Stomach (tissue), 19 donors: ENCODE data around the gene OLR1. TPM values are rescaled to one million over a fixed set of nuclear protein-coding genes. Genes with fewer than 3 reads are reported as not detected.
A peak's percentile ranks its signal among the peaks of the same experiment; 100 is the strongest.
"Not testable (repeated sequence)": the region's sequence is repeated elsewhere in the genome, so short reads cannot be mapped to it uniquely, and the experiment has no call there.

Experiments
- DNase-seq, 2 donors: peaks; one replicate each; pipeline versions ENCODE4 v3.0.0 to v3.0.0-alpha.2; 2013 to 2019
- H3K27ac ChIP-seq, 5 donors: fragments of 200-600 bp in 4 of 5; sonication (generic) in 4 of 5; one replicate each; pipeline ENCODE4 v1.5.1; 2013 to 2019; ENCODE audit warnings: mild to moderate bottlenecking in 1 of 5, moderate library complexity in 1 of 5
- H3K27me3 ChIP-seq, 3 donors: fragments of 200-600 bp; sonication (generic); one replicate each; pipeline ENCODE4 v1.5.1; 2017 to 2019; ENCODE audit warnings: mixed run types in 1 of 3
- H3K36me3 ChIP-seq, 4 donors: fragments of 200-600 bp; sonication (generic); 1 replicate in 3 of 4; 2 replicates in 1 of 4; pipeline ENCODE4 v1.5.1; 2016 to 2019
- H3K4me1 ChIP-seq, 4 donors: fragments of 200-600 bp; sonication (generic); one replicate each; pipeline ENCODE4 v1.5.1; 2016 to 2019
- H3K4me3 ChIP-seq, 4 donors: fragments of 200-600 bp; sonication (generic) in 3 of 4; one replicate each; pipeline ENCODE4 v1.5.1; 2016 to 2019; ENCODE audit warnings: mild to moderate bottlenecking in 1 of 4
- H3K9me3 ChIP-seq, 4 donors: fragments of 200-600 bp; sonication (generic); one replicate each; pipeline ENCODE4 v1.5.1; 2016 to 2019
- EP300 ChIP-seq: sonication (generic); formaldehyde crosslinking; IDR thresholded peaks from one replicate; pipeline ENCODE4 v1.6.1; 2017; ENCODE audit warnings: antibody characterized with exemption
- POLR2A ChIP-seq, 4 donors: fragments of 450-650 bp; IDR thresholded peaks; one replicate each; pipeline ENCODE4 v1.6.1; 2016; ENCODE audit warnings: antibody characterized with exemption in 4 of 4, control low read depth in 2 of 4, mild to moderate bottlenecking in 1 of 4, moderate library complexity in 1 of 4
- POLR2AphosphoS5 ChIP-seq, 3 donors: sonication (generic); formaldehyde crosslinking; IDR thresholded peaks; one replicate each; pipeline ENCODE4 v1.6.1; 2016; ENCODE audit warnings: antibody characterized with exemption in 3 of 3
- WGBS, 5 donors: extraction: QIAGEN DNeasy Blood & Tissue Kit in 3 of 5; methylation state at CpG; one replicate each; pipeline versions ENCODE4 v1.1.5 to v1.1.7; 2013 to 2018; 5-methylcytosine and 5-hydroxymethylcytosine counted together
- intact Hi-C: fragments of 100-400 bp; cut with DNase I; formaldehyde crosslinking; loops from one replicate; pipeline ENCODE4 v1.15.1; 2023; ENCODE audit warnings: low total_unique reads
- long read RNA-seq, 10 donors: transcript quantifications; one replicate each; lab custom pipeline, GENCODE V29; 2026
- polyA plus RNA-seq, 3 donors: library from polyadenylated mRNA; stranded (reverse); fragments of 200-250 nt; gene quantifications; one replicate each; pipeline ENCODE4 v1.2.3, GENCODE V29; 2013
- total RNA-seq, 5 donors: library from RNA; depleted of rRNA; stranded (reverse); fragments of >200 nt; gene quantifications; one replicate each; pipeline versions ENCODE4 v1.1.0 to v1.2.3, GENCODE V29; 2014 to 2016
- TF ChIP-seq, protein P1 (sequence below), 7 experiments: fragments of 450-650 bp in 4 of 7; fragments of 200-600 bp in 3 of 7; sonication (generic) in 3 of 7; IDR thresholded peaks; one replicate each; pipeline ENCODE4 v1.5.1; 2016 to 2019; ENCODE audit warnings: antibody characterized with exemption in 7 of 7, control low read depth in 2 of 7, mild to moderate bottlenecking in 1 of 7
- donor health status: healthy with polysubstance abuse.
- donor health status: Bipolar disorder and iron deficiency.
- donor health status: healthy.

Gene OLR1
- total RNA-seq, result 1 to 10 TPM in 2 of 5 donors, under 1 TPM in 1, not detected in 2; 0.55 to 4.5 (median 3.8) TPM
- polyA plus RNA-seq, result 1 to 10 TPM in 2 of 3 donors, under 1 TPM in 1; 0.48 to 7.4 (median 5.7) TPM
- long read RNA-seq, donor 1, result 0 reads
- long read RNA-seq, donor 2, result 0 reads
- long read RNA-seq, donor 3, result 0 reads
- long read RNA-seq, donor 4, result 0 reads
- long read RNA-seq, donor 5, result 0 reads
- long read RNA-seq, donor 6, result 0 reads
- long read RNA-seq, donor 7, result 0 reads
- long read RNA-seq, donor 8, result 0 reads
- long read RNA-seq, donor 9, result 0 reads
- long read RNA-seq, donor 10, result 0 reads

- Histone ChIP-seq H3K27me3 (no peaks in the 10 kb centered on the region), H3K4me1 (no peaks in the 10 kb centered on the region), H3K27ac (no peak within 1 kb of the TSS), H3K9me3 (no peaks in the 10 kb centered on the region), H3K4me3 (no peak within 1 kb of the TSS), H3K36me3 (no peaks in the 10 kb centered on the region)
- no peak for TF ChIP-seq POLR2A (IDR thresholded peaks at IDR 0.05)
- TF ChIP-seq EP300, result no peak
- no peak for TF ChIP-seq POLR2AphosphoS5 (IDR thresholded peaks at IDR 0.05)
- TF ChIP-seq, protein P1, sequence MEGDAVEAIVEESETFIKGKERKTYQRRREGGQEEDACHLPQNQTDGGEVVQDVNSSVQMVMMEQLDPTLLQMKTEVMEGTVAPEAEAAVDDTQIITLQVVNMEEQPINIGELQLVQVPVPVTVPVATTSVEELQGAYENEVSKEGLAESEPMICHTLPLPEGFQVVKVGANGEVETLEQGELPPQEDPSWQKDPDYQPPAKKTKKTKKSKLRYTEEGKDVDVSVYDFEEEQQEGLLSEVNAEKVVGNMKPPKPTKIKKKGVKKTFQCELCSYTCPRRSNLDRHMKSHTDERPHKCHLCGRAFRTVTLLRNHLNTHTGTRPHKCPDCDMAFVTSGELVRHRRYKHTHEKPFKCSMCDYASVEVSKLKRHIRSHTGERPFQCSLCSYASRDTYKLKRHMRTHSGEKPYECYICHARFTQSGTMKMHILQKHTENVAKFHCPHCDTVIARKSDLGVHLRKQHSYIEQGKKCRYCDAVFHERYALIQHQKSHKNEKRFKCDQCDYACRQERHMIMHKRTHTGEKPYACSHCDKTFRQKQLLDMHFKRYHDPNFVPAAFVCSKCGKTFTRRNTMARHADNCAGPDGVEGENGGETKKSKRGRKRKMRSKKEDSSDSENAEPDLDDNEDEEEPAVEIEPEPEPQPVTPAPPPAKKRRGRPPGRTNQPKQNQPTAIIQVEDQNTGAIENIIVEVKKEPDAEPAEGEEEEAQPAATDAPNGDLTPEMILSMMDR (IDR thresholded peaks at IDR 0.05), result no peak
- WGBS, 5 donors, result 67 to 71% (median 68%) methylated on average over 7 of the region's 7 CpGs
- DNase-seq, result no peak
- intact Hi-C loops, result no loop called here
These were observed at the start of gene OLR1 for GRCh38 chr12:10171973-10172728. OLR1 (minus strand) TSS chr12:10172132; CDS start chr12:10172077, 55 bp downstream.

- WGBS, 5 donors, result 49 to 57% (median 51%) methylated on average over 8 of the region's 8 CpGs
- Histone ChIP-seq H3K4me3 (no peak overlapping the region), H3K36me3 (peaks cover 51 to 72% (median 69%) of the 10 kb centered on the region in 4 donors), H3K4me1 (peaks cover 1 to 41% (median 22%) of the 10 kb centered on the region in 4 donors), H3K27me3 (no peaks in the 10 kb centered on the region), H3K9me3 (no peaks in the 10 kb centered on the region), H3K27ac (peak overlapping the region in 3 of 5 donors; percentile 41 to 80 (median 56))
- TF ChIP-seq, protein P1 (IDR thresholded peaks at IDR 0.05), result no peak
- peak; percentile 57 to 66 (median 59) for TF ChIP-seq POLR2AphosphoS5 (IDR thresholded peaks at IDR 0.05)
- TF ChIP-seq POLR2A (IDR thresholded peaks at IDR 0.05), result no peak
- no peak for TF ChIP-seq EP300
- DNase-seq, result peak in 1 of 2 donors; percentile 79
- intact Hi-C loops, result no loop called here
These were observed 48.6 kb upstream of the OLR1 start for GRCh38 chr12:10220398-10221077.

DNA sequence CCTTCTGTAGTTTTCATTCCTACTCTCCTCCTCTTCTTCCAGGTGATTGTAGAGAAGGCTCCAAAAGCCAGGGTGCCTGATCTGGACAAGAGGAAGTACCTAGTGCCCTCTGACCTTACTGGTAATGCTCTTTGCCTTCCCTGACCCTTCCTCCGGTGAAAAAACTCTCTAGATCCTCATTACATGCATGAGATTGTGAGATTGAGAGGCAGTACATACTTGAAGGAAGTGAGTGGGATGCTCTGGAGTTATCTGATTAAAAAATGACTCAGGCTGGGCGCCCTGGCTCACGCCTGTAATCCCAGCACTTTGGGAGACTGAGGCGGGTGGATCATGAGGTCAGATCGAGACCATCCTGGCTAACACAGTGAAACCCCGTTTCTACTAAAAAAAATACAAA, 46.1 kb upstream of the OLR1 start:
- Histone ChIP-seq H3K27me3 (no peaks in the 10 kb centered on the region), H3K27ac (peak overlapping the region in 1 of 5 donors; percentile 80), H3K9me3 (no peaks in the 10 kb centered on the region), H3K36me3 (peaks cover 40 to 54% (median 52%) of the 10 kb centered on the region in 4 donors), H3K4me3 (no peak overlapping the region), H3K4me1 (peaks cover 9 to 57% (median 35%) of the 10 kb centered on the region in 4 donors)
- 93 to 94% (median 94%) methylated on average over 6 of the region's 6 CpGs for WGBS, 5 donors
- intact Hi-C loops, result no loop called here
- no peak for DNase-seq
- TF ChIP-seq, protein P1 (IDR thresholded peaks at IDR 0.05), result no peak
- no peak for TF ChIP-seq EP300
- TF ChIP-seq POLR2A (IDR thresholded peaks at IDR 0.05), result no peak
- TF ChIP-seq POLR2AphosphoS5 (IDR thresholded peaks at IDR 0.05), result no peak

- peaks cover 9 to 61% (median 38%) of the 10 kb centered on the region in 4 donors for H3K4me1 ChIP-seq
- H3K27me3 ChIP-seq, H3K9me3 ChIP-seq, DNase-seq, intact Hi-C loops: not testable (repeated sequence)
- H3K4me3 ChIP-seq, result peak overlapping the region in 2 of 4 donors; percentile 55
- H3K36me3 ChIP-seq, result peaks cover 21 to 33% (median 32%) of the 10 kb centered on the region in 4 donors
- H3K27ac ChIP-seq, result peak overlapping the region in 3 of 5 donors; percentile 53 to 100 (median 99)
- 87 to 93% (median 88%) methylated on average over 13 of the region's 13 CpGs for WGBS, 5 donors
These were observed 44.0 kb upstream of the OLR1 start for GRCh38 chr12:10215946-10216345.
